GM12801 (cell line): ENCODE measurements around the gene LRRIQ1.

Experiments used
- CTCF ChIP-seq: IDR thresholded peaks from one replicate; pipeline ENCODE4 v1.5.1; 2011; ENCODE audit warnings: control low read depth; ENCODE audit not compliant: insufficient read length; ENCODE audit errors: extremely low read depth

The LRRIQ1 gene

GRCh38 chr12:85018098-85018497, 18.1 kb upstream of the LRRIQ1 start:
- no peak for TF ChIP-seq CTCF

GRCh38 chr12:85029456-85029855, 6.7 kb upstream of the LRRIQ1 start:
- no peak for TF ChIP-seq CTCF

- TF ChIP-seq CTCF, result no peak
Observed at GRCh38 chr12:85036733-85037132, 582 bp downstream of the LRRIQ1 start.

GRCh38 chr12:85041395-85041794, 5.2 kb downstream of the LRRIQ1 start:
- no peak for TF ChIP-seq CTCF

- TF ChIP-seq CTCF, result no peak
Observed at GRCh38 chr12:85043829-85044228, 7.7 kb downstream of the LRRIQ1 start.

- no peak for TF ChIP-seq CTCF
Observed at GRCh38 chr12:85057370-85057963, 21.3 kb downstream of the LRRIQ1 start.

- TF ChIP-seq CTCF, result no peak
Observed at GRCh38 chr12:85058339-85058738, 22.2 kb downstream of the LRRIQ1 start.
